Measurements from ENCODE around the gene ADAP2.
"Not testable (repeated sequence)": the region's sequence is repeated elsewhere in the genome, so short reads cannot be mapped to it uniquely, and the experiment has no call there.

ADAP2 gene

DNA sequence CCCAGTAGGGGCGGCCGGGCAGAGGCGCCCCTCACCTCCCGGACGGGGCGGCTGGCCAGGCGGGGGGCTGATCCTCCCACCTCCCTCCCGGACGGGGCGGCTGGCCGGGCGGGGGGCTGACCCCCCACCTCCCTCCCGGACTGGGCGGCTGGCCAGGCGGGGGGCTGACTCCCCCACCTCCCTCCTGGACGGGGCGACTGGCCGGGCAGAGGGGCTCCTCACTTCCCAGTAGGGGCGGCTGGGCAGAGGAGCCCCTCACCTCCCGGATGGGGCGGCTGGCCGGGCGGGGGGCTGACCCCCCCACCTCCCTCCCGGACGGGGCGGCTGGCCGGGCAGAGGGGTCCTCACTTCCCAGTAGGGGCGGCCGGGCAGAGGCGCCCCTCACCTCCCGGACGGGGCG is 58.2 kb downstream of the ADAP2 start:
- not testable (repeated sequence) for H3K27me3 ChIP-seq (ENCODE audit: control insufficient read depth, insufficient read depth, low read length); H3K4me3 ChIP-seq (ENCODE audit: low read depth, low read length); H3K9me3 ChIP-seq (ENCODE audit: control insufficient read depth, insufficient read depth, low read length); H3K4me1 ChIP-seq (ENCODE audit: control insufficient read depth, insufficient read depth, low read length); H3K36me3 ChIP-seq (ENCODE audit: control insufficient read depth, insufficient read depth, low read length); H3K27ac ChIP-seq (ENCODE audit: low read depth, low read length); H3K9ac ChIP-seq (ENCODE audit: low read depth, low read length)

DNA sequence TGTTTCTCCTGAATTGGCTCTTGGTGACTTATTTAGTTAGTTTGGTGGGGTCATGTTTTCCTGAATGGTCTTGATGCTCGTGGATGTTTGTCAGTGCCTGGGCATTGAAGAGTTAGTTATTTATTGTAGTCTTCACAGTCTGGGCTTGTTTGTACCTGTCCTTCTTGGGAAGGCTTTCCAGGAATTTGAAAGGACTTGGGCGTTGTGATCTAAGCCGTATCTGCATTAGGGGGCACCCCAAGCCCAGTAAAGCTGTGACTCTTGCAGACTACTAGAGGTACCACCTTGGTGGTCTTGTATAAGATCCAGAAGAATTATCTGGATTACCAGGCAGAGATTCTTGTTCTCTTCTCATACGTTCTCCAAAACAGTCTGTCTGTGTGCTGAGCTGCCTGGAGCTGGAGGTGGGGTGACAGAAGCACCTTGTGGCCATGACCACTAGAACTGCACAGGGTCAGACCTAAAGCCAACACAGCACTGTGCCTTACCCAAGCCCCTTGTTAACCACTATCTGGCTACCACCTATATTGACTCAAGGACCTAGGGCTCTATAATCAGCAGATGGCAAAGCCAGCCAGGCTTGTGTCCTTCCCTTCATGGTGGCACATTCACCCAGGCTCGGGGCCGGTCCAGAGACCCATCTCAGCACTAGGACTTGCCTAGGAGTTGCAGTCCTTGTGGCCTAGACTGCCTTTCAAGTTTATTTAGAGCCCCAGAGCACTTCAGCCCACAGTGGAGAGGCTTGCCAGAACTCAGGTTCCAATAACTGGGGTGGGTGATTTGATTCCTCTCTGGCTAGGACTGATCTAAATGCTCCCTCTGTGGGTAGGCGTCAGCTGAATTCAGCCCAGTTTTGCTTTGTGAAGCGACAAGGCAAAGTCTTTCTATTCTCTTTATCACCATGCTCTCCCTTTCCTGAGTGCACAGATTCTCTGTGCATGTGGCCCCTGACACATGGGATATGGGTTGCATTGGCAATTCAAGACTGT is 60.1 kb downstream of the ADAP2 start:
- Histone ChIP-seq H3K9me3 (ENCODE audit: control insufficient read depth, insufficient read depth, low read length) (no peaks in the 10 kb centered on the region), H3K9ac (ENCODE audit: low read depth, low read length) (no peak overlapping the region), H3K27me3 (ENCODE audit: control insufficient read depth, insufficient read depth, low read length) (no peaks in the 10 kb centered on the region), H3K27ac (ENCODE audit: low read depth, low read length) (no peak overlapping the region), H3K4me3 (ENCODE audit: low read depth, low read length) (no peak overlapping the region), H3K36me3 (ENCODE audit: control insufficient read depth, insufficient read depth, low read length) (no peaks in the 10 kb centered on the region), H3K4me1 (ENCODE audit: control insufficient read depth, insufficient read depth, low read length) (no peaks in the 10 kb centered on the region)

DNA sequence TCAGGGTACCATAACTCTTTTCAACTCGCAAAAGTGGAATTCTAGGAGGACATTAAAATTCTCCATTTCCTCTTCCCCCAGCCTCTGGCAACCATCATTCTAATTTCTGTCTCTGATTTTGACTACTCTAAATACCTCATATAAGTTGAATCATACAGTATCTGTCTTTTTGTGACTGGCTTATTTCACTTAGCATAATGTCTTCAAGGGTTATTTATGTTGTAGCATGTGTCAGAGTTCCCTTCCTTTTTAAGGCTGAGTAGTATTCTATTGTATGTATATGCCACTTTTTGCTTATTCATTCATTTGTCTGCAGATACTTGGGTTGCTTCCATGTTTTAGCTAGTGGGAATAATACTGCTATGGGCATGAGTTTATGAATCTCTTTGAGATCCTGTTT is 61.1 kb downstream of the ADAP2 start:
- Histone ChIP-seq H3K27ac (ENCODE audit: low read depth, low read length) (no peak overlapping the region), H3K36me3 (ENCODE audit: control insufficient read depth, insufficient read depth, low read length) (no peaks in the 10 kb centered on the region)

DNA sequence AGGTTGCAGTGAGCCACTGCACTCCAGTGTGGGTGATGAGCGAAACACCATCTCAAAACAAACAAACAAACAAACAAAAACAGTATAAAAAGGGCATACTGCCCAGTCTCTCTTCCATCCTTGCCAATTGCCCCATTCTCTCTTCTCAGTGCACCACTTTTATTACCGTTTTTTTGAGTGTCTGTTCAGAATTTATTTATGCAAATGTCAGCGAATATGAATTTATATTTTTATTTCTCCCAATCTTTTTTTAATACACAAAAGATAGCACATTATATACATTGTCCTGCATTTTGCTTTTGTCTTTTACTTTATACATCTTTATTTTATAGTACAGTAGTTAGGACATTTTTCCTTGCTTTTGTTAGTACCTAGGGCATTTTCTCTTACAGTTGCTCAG is 68.7 kb downstream of the ADAP2 start:
- no peaks in the 10 kb centered on the region for H3K36me3 ChIP-seq (ENCODE audit: control insufficient read depth, insufficient read depth, low read length)

More for the DNA sequence above, 61.1 kb downstream of the ADAP2 start:
- Histone ChIP-seq H3K4me3 (ENCODE audit: low read depth, low read length) (no peak overlapping the region), H3K27me3 (ENCODE audit: control insufficient read depth, insufficient read depth, low read length) (no peaks in the 10 kb centered on the region), H3K4me1 (ENCODE audit: control insufficient read depth, insufficient read depth, low read length) (no peaks in the 10 kb centered on the region), H3K9ac (ENCODE audit: low read depth, low read length) (no peak overlapping the region), H3K9me3 (ENCODE audit: control insufficient read depth, insufficient read depth, low read length) (no peaks in the 10 kb centered on the region)

DNA sequence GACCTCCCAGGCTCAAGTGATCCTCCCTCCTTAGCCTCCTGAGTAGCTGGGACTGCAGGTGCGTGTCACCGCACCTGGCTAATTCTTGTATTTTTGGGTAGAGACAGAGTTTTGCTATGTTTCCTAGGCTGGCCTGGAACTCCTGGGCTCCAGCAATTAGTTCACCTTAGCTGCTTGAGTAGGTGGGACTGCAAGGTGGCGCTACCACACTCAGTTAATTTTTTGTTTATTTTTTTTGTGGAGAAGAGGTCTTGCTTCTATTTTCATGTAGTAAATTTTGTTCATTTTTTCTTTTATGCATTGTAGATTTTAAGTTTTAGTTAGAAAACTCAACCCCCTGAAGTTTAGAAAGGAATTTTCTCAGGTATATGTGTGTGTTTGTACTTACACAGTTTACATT is 70.8 kb downstream of the ADAP2 start:
- H3K9ac ChIP-seq (ENCODE audit: low read depth, low read length) = no peak overlapping the region
- no peaks in the 10 kb centered on the region for H3K27me3 ChIP-seq (ENCODE audit: control insufficient read depth, insufficient read depth, low read length)
- no peaks in the 10 kb centered on the region for H3K4me1 ChIP-seq (ENCODE audit: control insufficient read depth, insufficient read depth, low read length)
- no peaks in the 10 kb centered on the region for H3K9me3 ChIP-seq (ENCODE audit: control insufficient read depth, insufficient read depth, low read length)
- no peak overlapping the region for H3K27ac ChIP-seq (ENCODE audit: low read depth, low read length)
- no peak overlapping the region for H3K4me3 ChIP-seq (ENCODE audit: low read depth, low read length)
- peaks cover 6% of the 10 kb centered on the region; the same call in 1 of the 2 replicates for H3K36me3 ChIP-seq (ENCODE audit: control insufficient read depth, insufficient read depth, low read length)

More for the DNA sequence above, 68.7 kb downstream of the ADAP2 start:
- no peak overlapping the region for H3K4me3 ChIP-seq (ENCODE audit: low read depth, low read length)
- no peak overlapping the region for H3K9ac ChIP-seq (ENCODE audit: low read depth, low read length)
- no peaks in the 10 kb centered on the region for H3K27me3 ChIP-seq (ENCODE audit: control insufficient read depth, insufficient read depth, low read length)
- H3K9me3 ChIP-seq (ENCODE audit: control insufficient read depth, insufficient read depth, low read length) = no peaks in the 10 kb centered on the region
- no peaks in the 10 kb centered on the region for H3K4me1 ChIP-seq (ENCODE audit: control insufficient read depth, insufficient read depth, low read length)
- no peak overlapping the region for H3K27ac ChIP-seq (ENCODE audit: low read depth, low read length)

DNA sequence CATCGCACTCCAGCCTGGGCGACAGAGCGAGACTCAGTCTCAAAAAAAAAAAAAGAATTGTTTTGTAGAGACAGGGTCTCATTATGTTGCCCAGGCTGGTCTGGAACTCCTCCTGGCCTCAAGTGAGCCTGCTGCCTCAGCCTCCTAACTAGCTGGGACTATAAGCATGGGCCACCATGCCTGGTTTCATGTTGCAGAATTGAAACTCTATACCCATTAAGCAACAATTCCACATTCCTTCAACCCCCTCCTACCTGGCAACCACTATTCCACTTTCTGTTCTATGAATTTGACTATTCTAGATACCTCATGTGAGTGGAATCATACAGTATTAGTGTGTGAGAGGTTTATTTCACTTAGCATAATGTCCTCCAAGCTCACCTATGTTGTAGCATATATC is 73.6 kb downstream of the ADAP2 start:
- Histone ChIP-seq H3K9ac (ENCODE audit: low read depth, low read length) (no peak overlapping the region), H3K27ac (ENCODE audit: low read depth, low read length) (no peak overlapping the region), H3K36me3 (ENCODE audit: control insufficient read depth, insufficient read depth, low read length) (peaks cover 24% of the 10 kb centered on the region; the same call in 1 of the 2 replicates), H3K9me3 (ENCODE audit: control insufficient read depth, insufficient read depth, low read length) (no peaks in the 10 kb centered on the region), H3K4me3 (ENCODE audit: low read depth, low read length) (no peak overlapping the region), H3K27me3 (ENCODE audit: control insufficient read depth, insufficient read depth, low read length) (no peaks in the 10 kb centered on the region), H3K4me1 (ENCODE audit: control insufficient read depth, insufficient read depth, low read length) (no peaks in the 10 kb centered on the region)

DNA sequence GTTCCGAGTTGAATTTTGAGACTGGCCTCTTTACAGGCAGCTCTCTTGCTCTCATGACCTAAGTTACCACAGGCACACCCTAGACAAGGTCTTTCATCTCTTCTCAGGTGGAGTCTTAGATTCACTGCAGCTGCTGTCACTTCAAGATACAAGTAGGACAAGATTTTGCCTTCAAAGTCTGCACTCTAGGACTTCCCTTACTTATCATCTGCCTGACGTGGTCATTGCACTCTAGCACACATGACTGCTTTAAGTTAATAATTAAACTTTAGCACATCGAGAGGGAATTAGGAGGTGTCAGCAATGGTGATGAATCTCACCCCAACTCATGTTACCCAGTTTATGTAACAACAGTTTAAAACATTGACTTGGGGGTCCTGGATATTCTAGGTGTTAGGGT is 74.7 kb downstream of the ADAP2 start:
- H3K4me3 ChIP-seq (ENCODE audit: low read depth, low read length) = no peak overlapping the region
- no peak overlapping the region for H3K9ac ChIP-seq (ENCODE audit: low read depth, low read length)
- H3K27ac ChIP-seq (ENCODE audit: low read depth, low read length) = no peak overlapping the region
- H3K4me1 ChIP-seq (ENCODE audit: control insufficient read depth, insufficient read depth, low read length) = no peaks in the 10 kb centered on the region
- H3K27me3 ChIP-seq (ENCODE audit: control insufficient read depth, insufficient read depth, low read length) = no peaks in the 10 kb centered on the region
- no peaks in the 10 kb centered on the region for H3K9me3 ChIP-seq (ENCODE audit: control insufficient read depth, insufficient read depth, low read length)
- H3K36me3 ChIP-seq (ENCODE audit: control insufficient read depth, insufficient read depth, low read length) = peaks cover 24% of the 10 kb centered on the region; the same call in 1 of the 2 replicates

DNA sequence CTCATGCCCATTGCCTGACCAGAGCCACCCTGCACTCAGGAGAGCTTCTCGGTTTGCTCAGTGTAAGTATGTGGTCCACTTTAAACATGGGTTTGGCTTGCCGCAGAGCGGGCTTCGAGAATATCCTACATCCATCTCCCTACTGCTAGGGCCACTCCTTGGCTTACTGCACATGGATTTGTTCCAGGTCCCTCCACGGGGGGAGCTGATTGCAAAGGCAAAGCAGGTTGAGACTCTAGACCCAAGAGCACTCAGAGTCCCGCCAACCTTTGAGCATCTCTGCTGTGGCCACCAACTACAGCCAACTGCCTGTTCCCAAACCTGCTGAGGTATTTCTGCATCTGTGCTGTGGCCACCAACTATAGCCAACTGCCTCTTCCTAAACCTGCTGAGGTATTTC is 75.5 kb downstream of the ADAP2 start:
- peaks cover 24% of the 10 kb centered on the region; the same call in 1 of the 2 replicates for H3K36me3 ChIP-seq (ENCODE audit: control insufficient read depth, insufficient read depth, low read length)
- H3K9me3 ChIP-seq (ENCODE audit: control insufficient read depth, insufficient read depth, low read length) = no peaks in the 10 kb centered on the region
- no peak overlapping the region for H3K27ac ChIP-seq (ENCODE audit: low read depth, low read length)

DNA sequence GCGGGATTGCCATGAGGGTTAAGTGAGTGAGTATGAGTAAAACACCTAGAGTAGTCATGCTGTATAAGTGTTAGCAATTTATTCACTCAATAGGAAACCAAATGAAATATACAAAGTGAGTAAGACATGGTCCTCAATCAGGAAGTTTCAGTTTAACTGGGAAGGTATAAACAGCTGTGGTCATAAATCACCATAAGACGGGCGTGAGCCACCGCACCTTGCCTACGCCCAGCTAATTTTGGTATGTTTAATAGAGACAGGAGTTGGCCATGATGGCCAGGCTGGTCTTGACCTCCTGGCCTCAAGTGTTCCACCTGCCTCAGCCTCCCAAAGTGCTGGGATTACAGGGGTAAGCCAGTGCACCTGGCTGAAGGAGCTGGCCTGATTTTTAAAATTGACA is 76.1 kb downstream of the ADAP2 start:
- no peak overlapping the region for H3K27ac ChIP-seq (ENCODE audit: low read depth, low read length)
- no peak overlapping the region for H3K4me3 ChIP-seq (ENCODE audit: low read depth, low read length)
- H3K27me3 ChIP-seq (ENCODE audit: control insufficient read depth, insufficient read depth, low read length) = no peaks in the 10 kb centered on the region
- no peak overlapping the region for H3K9ac ChIP-seq (ENCODE audit: low read depth, low read length)
- peaks cover 24% of the 10 kb centered on the region; the same call in 1 of the 2 replicates for H3K36me3 ChIP-seq (ENCODE audit: control insufficient read depth, insufficient read depth, low read length)
- no peaks in the 10 kb centered on the region for H3K4me1 ChIP-seq (ENCODE audit: control insufficient read depth, insufficient read depth, low read length)
- H3K9me3 ChIP-seq (ENCODE audit: control insufficient read depth, insufficient read depth, low read length) = no peaks in the 10 kb centered on the region

More for the DNA sequence above, 75.5 kb downstream of the ADAP2 start:
- Histone ChIP-seq H3K27me3 (ENCODE audit: control insufficient read depth, insufficient read depth, low read length) (no peaks in the 10 kb centered on the region), H3K9ac (ENCODE audit: low read depth, low read length) (no peak overlapping the region), H3K4me1 (ENCODE audit: control insufficient read depth, insufficient read depth, low read length) (no peaks in the 10 kb centered on the region), H3K4me3 (ENCODE audit: low read depth, low read length) (no peak overlapping the region)

DNA sequence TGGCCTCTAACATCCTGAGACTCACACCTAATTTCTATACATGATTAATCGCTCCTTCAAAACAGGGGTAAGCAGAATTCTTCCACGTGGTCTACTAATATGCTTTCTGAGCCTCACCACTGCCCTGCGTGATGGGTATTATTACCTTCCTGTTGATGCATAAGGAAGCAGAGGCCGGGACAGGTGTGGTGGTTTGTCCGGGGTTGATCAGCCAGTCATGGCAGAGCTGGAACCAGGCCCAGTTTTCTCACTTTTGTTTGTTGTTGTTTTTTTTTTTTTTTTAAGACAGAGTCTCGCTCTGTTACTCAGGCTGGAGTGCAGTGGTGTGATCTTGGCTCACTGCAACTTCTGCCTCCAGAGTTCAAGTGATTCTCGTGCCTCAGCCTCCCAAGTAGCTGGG is 80.3 kb downstream of the ADAP2 start:
- peaks cover 22% of the 10 kb centered on the region; the same call in 1 of the 2 replicates for H3K36me3 ChIP-seq (ENCODE audit: control insufficient read depth, insufficient read depth, low read length)
- H3K27me3 ChIP-seq (ENCODE audit: control insufficient read depth, insufficient read depth, low read length) = no peaks in the 10 kb centered on the region
- H3K9ac ChIP-seq (ENCODE audit: low read depth, low read length) = no peak overlapping the region
- no peaks in the 10 kb centered on the region for H3K4me1 ChIP-seq (ENCODE audit: control insufficient read depth, insufficient read depth, low read length)
- H3K4me3 ChIP-seq (ENCODE audit: low read depth, low read length) = no peak overlapping the region
- H3K27ac ChIP-seq (ENCODE audit: low read depth, low read length) = no peak overlapping the region
- H3K9me3 ChIP-seq (ENCODE audit: control insufficient read depth, insufficient read depth, low read length) = no peaks in the 10 kb centered on the region

DNA sequence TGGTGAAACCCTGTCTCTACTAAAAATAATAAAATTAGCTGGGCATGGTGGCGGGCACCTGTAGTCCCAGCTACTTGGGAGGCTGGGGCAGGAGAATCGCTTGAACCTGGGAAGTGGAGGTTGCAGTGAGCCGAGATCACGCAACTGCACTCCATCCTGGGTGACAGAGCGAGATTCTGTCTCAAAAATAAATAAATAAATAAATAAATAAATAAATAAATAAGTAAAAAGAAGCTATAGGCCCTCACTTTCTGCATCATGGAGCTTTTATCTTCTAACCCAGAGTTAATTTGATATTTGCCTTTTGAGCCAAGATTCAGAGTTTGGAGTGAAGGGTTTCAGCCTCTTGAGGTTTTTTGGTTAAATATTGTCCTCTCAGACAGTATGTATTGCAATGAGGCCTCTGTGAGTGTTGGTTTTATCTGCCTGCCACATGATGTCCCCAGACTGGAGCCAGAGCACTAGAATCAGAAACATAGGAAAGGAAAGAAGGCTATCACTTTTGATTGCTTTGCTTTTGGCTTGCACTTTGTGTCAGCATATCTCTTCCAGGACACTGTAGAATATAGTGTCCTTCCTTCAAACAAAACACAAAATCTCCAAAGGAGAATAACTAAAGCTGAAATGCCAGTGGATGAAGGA is 81.6 kb downstream of the ADAP2 start:
- Histone ChIP-seq H3K4me1 (ENCODE audit: control insufficient read depth, insufficient read depth, low read length) (no peaks in the 10 kb centered on the region), H3K9me3 (ENCODE audit: control insufficient read depth, insufficient read depth, low read length) (no peaks in the 10 kb centered on the region), H3K9ac (ENCODE audit: low read depth, low read length) (no peak overlapping the region), H3K27me3 (ENCODE audit: control insufficient read depth, insufficient read depth, low read length) (peaks cover 10% of the 10 kb centered on the region), H3K36me3 (ENCODE audit: control insufficient read depth, insufficient read depth, low read length) (peaks cover 12% of the 10 kb centered on the region; the same call in 1 of the 2 replicates), H3K4me3 (ENCODE audit: low read depth, low read length) (no peak overlapping the region), H3K27ac (ENCODE audit: low read depth, low read length) (no peak overlapping the region)
